HL-60 (cell line): ENCODE measurements around the gene MEMO1.

Experiments
- POLR2AphosphoS5 ChIP-seq: IDR thresholded peaks from 2 replicates; pipeline ENCODE4 v1.6.1; 2012; ENCODE audit warnings: low read depth
- REST ChIP-seq: IDR thresholded peaks from 2 replicates; pipeline ENCODE4 v1.6.1; 2012; ENCODE audit warnings: low read depth; ENCODE audit not compliant: insufficient replicate concordance
- SPI1 ChIP-seq: IDR thresholded peaks from 2 replicates; pipeline ENCODE4 v1.6.1; 2012; ENCODE audit warnings: low read depth, mild to moderate bottlenecking, borderline replicate concordance
- TF ChIP-seq, protein P1 (sequence below): IDR thresholded peaks from one replicate; pipeline ENCODE4 v1.5.1; 2011; ENCODE audit warnings: low read length, control low read depth, inconsistent platforms; ENCODE audit not compliant: insufficient read depth

GRCh38 chr2:31973665-31974064 is 37.1 kb downstream of the MEMO1 start:
- TF ChIP-seq, protein P1, sequence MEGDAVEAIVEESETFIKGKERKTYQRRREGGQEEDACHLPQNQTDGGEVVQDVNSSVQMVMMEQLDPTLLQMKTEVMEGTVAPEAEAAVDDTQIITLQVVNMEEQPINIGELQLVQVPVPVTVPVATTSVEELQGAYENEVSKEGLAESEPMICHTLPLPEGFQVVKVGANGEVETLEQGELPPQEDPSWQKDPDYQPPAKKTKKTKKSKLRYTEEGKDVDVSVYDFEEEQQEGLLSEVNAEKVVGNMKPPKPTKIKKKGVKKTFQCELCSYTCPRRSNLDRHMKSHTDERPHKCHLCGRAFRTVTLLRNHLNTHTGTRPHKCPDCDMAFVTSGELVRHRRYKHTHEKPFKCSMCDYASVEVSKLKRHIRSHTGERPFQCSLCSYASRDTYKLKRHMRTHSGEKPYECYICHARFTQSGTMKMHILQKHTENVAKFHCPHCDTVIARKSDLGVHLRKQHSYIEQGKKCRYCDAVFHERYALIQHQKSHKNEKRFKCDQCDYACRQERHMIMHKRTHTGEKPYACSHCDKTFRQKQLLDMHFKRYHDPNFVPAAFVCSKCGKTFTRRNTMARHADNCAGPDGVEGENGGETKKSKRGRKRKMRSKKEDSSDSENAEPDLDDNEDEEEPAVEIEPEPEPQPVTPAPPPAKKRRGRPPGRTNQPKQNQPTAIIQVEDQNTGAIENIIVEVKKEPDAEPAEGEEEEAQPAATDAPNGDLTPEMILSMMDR: no peak
- TF ChIP-seq SPI1 (no peak), REST (no peak), POLR2AphosphoS5 (no peak)
